Measurements from ENCODE around the gene ACKR4. TPM values are rescaled to one million over a fixed set of nuclear protein-coding genes. Genes with fewer than 3 reads are reported as not detected.

The ACKR4 gene
- total RNA-seq, 1 donor: 0.72 TPM

GRCh38 chr3:132573797-132574211 lies 23.3 kb upstream of the ACKR4 start:
- H3K4me1 ChIP-seq (ENCODE audit: insufficient read depth, low read length): peaks cover 3% of the 10 kb centered on the region
- peaks cover 10% of the 10 kb centered on the region for H3K36me3 ChIP-seq (ENCODE audit: insufficient read depth, low read length)
- no peaks in the 10 kb centered on the region for H3K27me3 ChIP-seq (ENCODE audit: insufficient read depth, low read length)
- TF ChIP-seq, protein P1, sequence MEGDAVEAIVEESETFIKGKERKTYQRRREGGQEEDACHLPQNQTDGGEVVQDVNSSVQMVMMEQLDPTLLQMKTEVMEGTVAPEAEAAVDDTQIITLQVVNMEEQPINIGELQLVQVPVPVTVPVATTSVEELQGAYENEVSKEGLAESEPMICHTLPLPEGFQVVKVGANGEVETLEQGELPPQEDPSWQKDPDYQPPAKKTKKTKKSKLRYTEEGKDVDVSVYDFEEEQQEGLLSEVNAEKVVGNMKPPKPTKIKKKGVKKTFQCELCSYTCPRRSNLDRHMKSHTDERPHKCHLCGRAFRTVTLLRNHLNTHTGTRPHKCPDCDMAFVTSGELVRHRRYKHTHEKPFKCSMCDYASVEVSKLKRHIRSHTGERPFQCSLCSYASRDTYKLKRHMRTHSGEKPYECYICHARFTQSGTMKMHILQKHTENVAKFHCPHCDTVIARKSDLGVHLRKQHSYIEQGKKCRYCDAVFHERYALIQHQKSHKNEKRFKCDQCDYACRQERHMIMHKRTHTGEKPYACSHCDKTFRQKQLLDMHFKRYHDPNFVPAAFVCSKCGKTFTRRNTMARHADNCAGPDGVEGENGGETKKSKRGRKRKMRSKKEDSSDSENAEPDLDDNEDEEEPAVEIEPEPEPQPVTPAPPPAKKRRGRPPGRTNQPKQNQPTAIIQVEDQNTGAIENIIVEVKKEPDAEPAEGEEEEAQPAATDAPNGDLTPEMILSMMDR (IDR thresholded peaks at IDR 0.05; ENCODE audit: extremely low read depth, low read depth, low read length): no peak
- H3K79me2 ChIP-seq (ENCODE audit: insufficient read depth, low read length): no peaks in the 10 kb centered on the region
- no peak for DNase-seq (ENCODE audit: insufficient read length, low spot score, missing footprints)
- H3K4me3 ChIP-seq (ENCODE audit: insufficient read depth, low read length): no peak overlapping the region
- no peak overlapping the region for H3K4me2 ChIP-seq (ENCODE audit: insufficient read depth, low read length)
- H3K27ac ChIP-seq (ENCODE audit: low read depth, low read length): no peak overlapping the region
- no peaks in the 10 kb centered on the region for H4K20me1 ChIP-seq (ENCODE audit: insufficient read depth, low read length)
- H3K9me3 ChIP-seq (ENCODE audit: low read depth, low read length): no peaks in the 10 kb centered on the region
- no peak overlapping the region for H2AFZ ChIP-seq (ENCODE audit: low read length)

GRCh38 chr3:132587401-132587800 lies 9.7 kb upstream of the ACKR4 start:
- H3K27ac ChIP-seq (ENCODE audit: low read depth, low read length): no peak overlapping the region
- H4K20me1 ChIP-seq (ENCODE audit: insufficient read depth, low read length): no peaks in the 10 kb centered on the region
- H3K4me3 ChIP-seq (ENCODE audit: insufficient read depth, low read length): no peak overlapping the region
- H3K36me3 ChIP-seq (ENCODE audit: insufficient read depth, low read length): no peaks in the 10 kb centered on the region
- no peak overlapping the region for H3K4me2 ChIP-seq (ENCODE audit: insufficient read depth, low read length)
- no peak for DNase-seq (ENCODE audit: insufficient read length, low spot score, missing footprints)
- TF ChIP-seq, protein P1 (IDR thresholded peaks at IDR 0.05; ENCODE audit: extremely low read depth, low read depth, low read length): no peak
- no peaks in the 10 kb centered on the region for H3K4me1 ChIP-seq (ENCODE audit: insufficient read depth, low read length)
- no peaks in the 10 kb centered on the region for H3K79me2 ChIP-seq (ENCODE audit: insufficient read depth, low read length)
- no peaks in the 10 kb centered on the region for H3K27me3 ChIP-seq (ENCODE audit: insufficient read depth, low read length)
- H3K9me3 ChIP-seq (ENCODE audit: low read depth, low read length): no peaks in the 10 kb centered on the region
- H2AFZ ChIP-seq (ENCODE audit: low read length): no peak overlapping the region

DNA sequence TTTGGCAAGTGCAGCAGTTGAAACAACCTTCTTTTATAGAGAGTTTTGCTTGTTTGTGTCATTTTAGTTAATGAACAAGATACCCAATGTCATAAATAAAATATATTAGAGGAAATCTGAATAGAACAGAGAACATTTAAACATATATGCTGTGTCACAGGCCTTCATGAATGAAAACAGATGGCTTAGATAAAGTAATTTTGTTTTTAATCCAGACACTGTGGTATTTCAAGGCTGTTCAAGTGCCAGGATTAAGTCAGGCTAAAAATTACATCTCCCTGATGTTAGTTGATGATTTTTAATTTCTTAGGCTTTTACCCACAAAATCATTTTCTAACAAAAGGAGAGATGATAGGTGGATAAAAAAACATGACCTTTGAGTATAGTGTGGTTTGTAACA lies 4.9 kb upstream of the ACKR4 start:
- no peak for DNase-seq (ENCODE audit: insufficient read length, low spot score, missing footprints)
- peaks cover 26% of the 10 kb centered on the region for H3K4me1 ChIP-seq (ENCODE audit: insufficient read depth, low read length)
- no peaks in the 10 kb centered on the region for H3K27me3 ChIP-seq (ENCODE audit: insufficient read depth, low read length)
- no peak overlapping the region for H3K4me3 ChIP-seq (ENCODE audit: insufficient read depth, low read length)
- no peaks in the 10 kb centered on the region for H3K79me2 ChIP-seq (ENCODE audit: insufficient read depth, low read length)
- no peak overlapping the region for H3K4me2 ChIP-seq (ENCODE audit: insufficient read depth, low read length)
- H3K36me3 ChIP-seq (ENCODE audit: insufficient read depth, low read length): no peaks in the 10 kb centered on the region
- H4K20me1 ChIP-seq (ENCODE audit: insufficient read depth, low read length): no peaks in the 10 kb centered on the region
- TF ChIP-seq, protein P1 (IDR thresholded peaks at IDR 0.05; ENCODE audit: extremely low read depth, low read depth, low read length): no peak
- no peak overlapping the region for H2AFZ ChIP-seq (ENCODE audit: low read length)
- no peaks in the 10 kb centered on the region for H3K9me3 ChIP-seq (ENCODE audit: low read depth, low read length)
- H3K27ac ChIP-seq (ENCODE audit: low read depth, low read length): no peak overlapping the region

DNA sequence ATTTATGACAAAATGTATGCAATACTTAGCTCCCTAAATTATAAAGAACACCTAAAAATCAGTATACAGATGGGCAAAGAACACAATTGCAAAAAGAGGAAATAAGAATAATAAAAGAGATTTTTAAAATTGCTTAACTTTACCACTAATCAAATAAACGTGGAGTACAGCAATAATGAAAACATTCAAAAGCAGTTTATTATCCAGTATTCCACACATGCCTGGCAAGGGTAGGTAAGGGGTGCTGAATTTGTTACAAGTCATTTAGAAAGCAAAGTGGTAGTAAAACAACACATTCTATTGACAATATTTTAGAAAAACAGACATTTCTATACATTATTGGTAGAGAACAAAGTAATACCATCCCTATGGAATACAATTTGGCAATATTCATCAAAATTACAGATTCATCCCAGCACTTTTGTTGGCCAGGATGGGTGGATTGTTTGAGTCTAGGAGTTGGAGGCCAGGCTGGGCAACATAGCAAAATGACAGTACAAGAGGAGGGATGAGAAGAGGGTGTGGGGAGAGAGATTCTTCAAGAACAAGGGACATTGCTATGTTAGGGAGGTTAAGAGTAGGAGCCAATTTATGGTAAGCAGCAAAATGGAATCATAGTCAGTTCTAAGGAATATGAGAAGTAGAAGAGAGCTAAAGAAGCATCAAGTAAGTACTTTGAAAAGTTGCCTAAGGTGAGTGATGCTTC lies 3.7 kb upstream of the ACKR4 start:
- Histone ChIP-seq H3K4me2 (ENCODE audit: insufficient read depth, low read length) (peak overlapping the region; percentile 68), H2AFZ (ENCODE audit: low read length) (peak overlapping the region; percentile 38), H3K4me1 (ENCODE audit: insufficient read depth, low read length) (peaks cover 26% of the 10 kb centered on the region), H3K79me2 (ENCODE audit: insufficient read depth, low read length) (no peaks in the 10 kb centered on the region), H3K27me3 (ENCODE audit: insufficient read depth, low read length) (no peaks in the 10 kb centered on the region), H3K36me3 (ENCODE audit: insufficient read depth, low read length) (no peaks in the 10 kb centered on the region), H3K9me3 (ENCODE audit: low read depth, low read length) (no peaks in the 10 kb centered on the region), H3K4me3 (ENCODE audit: insufficient read depth, low read length) (peak overlapping the region; percentile 8), H4K20me1 (ENCODE audit: insufficient read depth, low read length) (no peaks in the 10 kb centered on the region), H3K27ac (ENCODE audit: low read depth, low read length) (peak overlapping the region; percentile 90)
- DNase-seq (ENCODE audit: insufficient read length, low spot score, missing footprints): peak; percentile 21
- TF ChIP-seq, protein P1 (IDR thresholded peaks at IDR 0.05; ENCODE audit: extremely low read depth, low read depth, low read length): no peak
